AG10803 (cell line): ENCODE measurements around the gene MGAT5.
A peak's percentile ranks its signal among the peaks of the same experiment; 100 is the strongest.

Source experiments
- DNase-seq: peaks from one replicate; pipeline ENCODE4 v3.0.0; 2010; ENCODE audit warnings: low read depth
- H3K4me3 ChIP-seq: 2 replicates; pipeline ENCODE4 v1.5.1; 2011; ENCODE audit warnings: mild to moderate bottlenecking, low read length, control low read depth
- TF ChIP-seq, protein P1 (sequence below): conservative IDR thresholded peaks from 2 replicates; pipeline ENCODE4 v1.5.1; 2011; ENCODE audit warnings: mild to moderate bottlenecking, low read length, control low read depth, inconsistent platforms

Gene MGAT5

DNA sequence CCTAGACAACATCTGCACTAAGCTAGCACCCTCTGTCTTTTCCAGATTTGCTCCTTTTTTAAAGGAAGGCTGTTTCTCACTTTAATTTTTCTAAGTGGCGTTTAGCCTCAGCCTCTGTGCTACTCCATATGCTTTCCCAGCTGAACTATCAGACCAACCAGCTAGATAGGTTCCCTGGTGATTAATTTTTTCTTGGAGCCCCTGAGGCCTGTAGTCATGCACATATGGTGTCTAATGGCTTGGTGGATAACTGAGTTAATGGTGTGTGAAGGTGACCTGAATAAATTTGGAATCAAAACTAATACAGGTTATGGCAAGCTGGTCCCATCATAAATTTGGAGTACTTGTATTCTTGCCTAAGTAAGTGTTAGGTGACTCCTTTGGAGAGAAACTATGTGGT lies 135.5 kb downstream of the MGAT5 start:
- DNase-seq = no peak

DNA sequence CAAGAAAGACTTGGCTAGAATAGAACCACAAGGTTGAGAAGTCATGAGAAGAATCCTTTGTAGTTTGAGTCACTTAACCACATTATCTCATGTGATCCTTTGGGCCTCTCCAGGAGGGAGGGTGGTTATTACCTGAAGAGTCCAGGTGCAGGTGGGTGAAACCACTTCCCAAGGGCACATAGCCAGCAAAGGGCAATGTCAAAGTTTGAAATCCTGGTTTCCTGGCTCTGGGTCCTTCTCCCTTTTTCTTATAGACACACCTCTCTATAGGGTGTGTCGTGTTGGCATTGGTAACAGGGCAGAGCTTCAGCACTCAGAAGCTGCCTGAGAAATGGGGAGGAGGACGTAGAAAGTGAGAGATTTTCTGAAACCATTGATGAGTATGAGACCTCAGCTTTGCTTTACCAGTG lies 137.9 kb downstream of the MGAT5 start:
- no peak overlapping the region for H3K4me3 ChIP-seq
- TF ChIP-seq, protein P1, sequence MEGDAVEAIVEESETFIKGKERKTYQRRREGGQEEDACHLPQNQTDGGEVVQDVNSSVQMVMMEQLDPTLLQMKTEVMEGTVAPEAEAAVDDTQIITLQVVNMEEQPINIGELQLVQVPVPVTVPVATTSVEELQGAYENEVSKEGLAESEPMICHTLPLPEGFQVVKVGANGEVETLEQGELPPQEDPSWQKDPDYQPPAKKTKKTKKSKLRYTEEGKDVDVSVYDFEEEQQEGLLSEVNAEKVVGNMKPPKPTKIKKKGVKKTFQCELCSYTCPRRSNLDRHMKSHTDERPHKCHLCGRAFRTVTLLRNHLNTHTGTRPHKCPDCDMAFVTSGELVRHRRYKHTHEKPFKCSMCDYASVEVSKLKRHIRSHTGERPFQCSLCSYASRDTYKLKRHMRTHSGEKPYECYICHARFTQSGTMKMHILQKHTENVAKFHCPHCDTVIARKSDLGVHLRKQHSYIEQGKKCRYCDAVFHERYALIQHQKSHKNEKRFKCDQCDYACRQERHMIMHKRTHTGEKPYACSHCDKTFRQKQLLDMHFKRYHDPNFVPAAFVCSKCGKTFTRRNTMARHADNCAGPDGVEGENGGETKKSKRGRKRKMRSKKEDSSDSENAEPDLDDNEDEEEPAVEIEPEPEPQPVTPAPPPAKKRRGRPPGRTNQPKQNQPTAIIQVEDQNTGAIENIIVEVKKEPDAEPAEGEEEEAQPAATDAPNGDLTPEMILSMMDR = no peak
- no peak for DNase-seq

More for the DNA sequence above, 135.5 kb downstream of the MGAT5 start:
- TF ChIP-seq, protein P1 = no peak
- H3K4me3 ChIP-seq = no peak overlapping the region

DNA sequence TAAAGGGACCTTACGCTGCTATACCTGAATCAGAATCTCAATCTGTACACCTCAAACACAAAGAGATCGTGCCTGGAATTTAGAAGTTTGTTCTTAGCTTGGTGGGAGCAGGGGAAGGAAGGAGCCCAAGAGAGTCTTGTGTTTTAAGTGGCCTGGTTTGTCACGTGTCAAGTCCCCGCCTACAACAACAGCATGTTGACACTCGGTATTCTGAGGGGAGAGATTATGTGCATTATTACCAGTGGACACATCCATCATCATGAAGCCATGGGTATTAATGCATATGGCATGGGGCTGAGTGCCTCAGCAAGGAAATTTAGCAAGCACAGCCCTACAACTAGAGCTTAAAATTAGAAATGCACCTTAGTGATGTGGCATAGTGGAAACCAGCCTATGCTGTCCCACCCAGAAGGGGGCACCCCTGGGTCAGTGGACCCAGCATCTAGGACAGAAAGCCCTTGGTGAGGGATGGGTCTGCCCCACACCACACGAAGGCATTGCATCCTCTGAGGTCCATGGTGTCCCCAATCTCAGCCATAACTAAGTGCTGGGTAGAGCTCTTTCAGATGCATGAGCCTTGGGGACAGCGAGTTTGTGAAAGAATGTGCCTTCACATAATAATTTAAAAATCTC lies 138.7 kb downstream of the MGAT5 start:
- TF ChIP-seq, protein P1 = no peak
- no peak for DNase-seq
- H3K4me3 ChIP-seq = no peak overlapping the region

DNA sequence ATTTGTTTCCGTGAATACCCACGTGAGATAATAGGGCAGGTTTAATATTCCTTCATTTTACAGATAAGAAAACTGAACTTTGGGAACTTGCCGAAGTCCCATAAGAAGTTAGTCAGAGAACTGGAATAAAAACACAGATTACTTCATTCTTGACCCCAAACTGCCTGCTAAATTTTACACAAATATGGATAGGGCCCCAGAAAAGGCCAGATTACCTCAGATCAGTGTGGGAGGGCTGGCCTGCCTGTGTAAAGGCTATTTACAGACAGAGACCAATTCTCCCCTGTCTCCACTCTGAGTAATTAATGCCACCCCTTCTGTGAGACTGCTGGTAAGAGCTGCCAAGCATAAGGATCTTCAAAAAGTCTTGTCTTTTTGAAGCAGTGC lies 139.2 kb downstream of the MGAT5 start:
- peak; percentile 36 for DNase-seq
- H3K4me3 ChIP-seq = no peak overlapping the region
- TF ChIP-seq, protein P1 = no peak

DNA sequence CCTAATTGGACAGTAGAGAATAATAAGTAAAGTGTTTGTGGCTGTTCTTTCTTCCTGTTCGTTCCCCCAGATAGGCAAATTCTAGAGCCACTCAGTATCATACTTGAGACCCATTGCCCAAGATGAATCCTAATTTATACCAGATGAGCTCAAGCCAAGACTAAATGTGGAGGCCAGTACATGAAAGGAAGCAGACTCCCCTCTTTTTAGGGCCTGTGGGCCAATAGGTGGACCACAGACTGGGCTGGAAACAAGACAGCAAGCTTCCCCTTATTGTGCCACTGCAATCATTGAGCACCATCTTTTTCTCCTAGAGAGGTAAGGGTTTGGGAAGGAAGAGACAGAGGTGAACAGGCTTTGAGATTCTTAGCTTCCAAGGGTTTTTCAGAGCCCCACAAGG lies 141.9 kb downstream of the MGAT5 start:
- peak; percentile 33 for DNase-seq
- TF ChIP-seq, protein P1 = no peak
- H3K4me3 ChIP-seq = no peak overlapping the region

DNA sequence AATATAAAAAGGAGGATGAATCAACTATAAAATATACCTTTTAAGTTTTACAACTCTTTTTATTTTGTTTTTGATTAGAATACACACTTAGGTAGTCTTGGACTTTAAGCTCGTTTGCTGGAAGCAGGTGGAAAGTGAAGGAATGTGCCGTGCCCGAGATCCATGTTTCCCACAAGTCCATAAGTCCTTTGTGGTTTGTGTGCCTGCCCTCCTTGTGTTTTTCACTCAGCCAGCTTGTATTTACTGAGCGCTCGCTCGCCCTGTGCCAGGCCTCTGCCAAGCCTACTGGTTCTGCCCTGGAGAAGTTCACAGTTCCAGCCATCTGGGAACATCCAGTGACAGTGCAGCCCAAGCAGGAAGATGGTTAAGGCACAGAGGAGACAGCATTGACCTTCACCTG lies 142.6 kb downstream of the MGAT5 start:
- TF ChIP-seq, protein P1 = no peak
- H3K4me3 ChIP-seq = no peak overlapping the region
- DNase-seq = no peak

DNA sequence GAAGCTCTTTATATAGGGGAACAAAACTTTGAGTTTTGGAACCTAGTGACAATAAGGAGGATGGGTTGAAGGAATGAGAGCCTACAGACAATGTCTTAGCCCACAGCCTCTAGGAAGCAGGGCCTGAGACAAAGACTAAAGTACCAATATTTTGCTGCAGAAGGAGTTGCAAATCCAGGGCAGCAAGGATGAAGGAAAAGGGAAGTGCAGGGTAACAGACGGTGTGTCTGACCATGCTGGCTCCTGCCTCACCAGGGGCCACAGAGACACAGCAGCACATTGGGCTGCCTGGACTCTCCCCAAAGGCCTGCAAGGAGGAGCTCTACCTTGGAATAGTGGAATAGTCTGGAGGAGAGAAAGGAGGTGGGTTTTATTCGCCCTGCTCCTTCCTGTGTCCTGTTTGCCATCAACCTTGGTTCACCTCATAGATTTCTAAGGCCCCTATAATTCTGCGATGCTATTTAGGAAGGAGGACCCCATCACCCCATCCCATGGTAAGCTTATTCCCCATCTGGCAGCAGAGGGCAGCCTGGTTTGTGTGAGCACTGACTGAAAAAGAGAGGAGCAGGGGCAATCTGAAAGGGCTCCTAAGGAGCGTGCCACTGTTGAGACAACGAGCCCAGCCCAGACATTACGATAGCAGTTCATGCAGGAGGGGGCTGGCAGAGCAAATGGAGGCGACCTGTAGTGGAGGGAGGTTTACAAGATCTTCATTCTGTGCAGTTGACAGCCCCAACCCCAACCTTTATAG lies 143.4 kb downstream of the MGAT5 start:
- no peak for DNase-seq
- TF ChIP-seq, protein P1 = no peak

More for the DNA sequence above, 143.4 kb downstream of the MGAT5 start:
- H3K4me3 ChIP-seq = no peak overlapping the region
